NCI-H69 (cell line): ENCODE measurements around the gene RANBP17.
A peak's percentile ranks its signal among the peaks of the same experiment; 100 is the strongest.

Source experiments
- DNase-seq: peaks from one replicate; lab custom pipeline; 2025; lab: John Stamatoyannopoulos, UW

Gene RANBP17

GRCh38 chr5:171092194-171092593 lies 230.4 kb downstream of the RANBP17 start:
- no peak for DNase-seq

DNA sequence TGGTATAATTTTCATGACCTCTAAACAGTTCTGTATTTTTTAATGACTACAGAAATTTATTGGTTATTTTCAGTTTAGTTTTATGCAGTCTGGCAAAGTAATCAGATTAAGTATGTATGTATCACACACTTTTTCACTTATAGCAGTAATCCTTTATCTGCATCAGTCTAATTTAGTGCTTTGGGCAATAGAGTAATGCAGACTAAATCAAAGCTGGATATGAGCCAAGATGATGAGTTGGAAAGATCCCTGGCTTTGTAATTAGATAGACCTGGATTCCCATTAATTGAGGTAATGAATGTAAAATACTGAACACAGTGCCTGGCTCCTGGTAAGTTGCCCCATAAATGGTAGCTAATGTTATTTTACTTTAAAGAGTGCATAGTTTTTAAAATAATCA lies 231.8 kb downstream of the RANBP17 start:
- DNase-seq, result peak; percentile 34

DNA sequence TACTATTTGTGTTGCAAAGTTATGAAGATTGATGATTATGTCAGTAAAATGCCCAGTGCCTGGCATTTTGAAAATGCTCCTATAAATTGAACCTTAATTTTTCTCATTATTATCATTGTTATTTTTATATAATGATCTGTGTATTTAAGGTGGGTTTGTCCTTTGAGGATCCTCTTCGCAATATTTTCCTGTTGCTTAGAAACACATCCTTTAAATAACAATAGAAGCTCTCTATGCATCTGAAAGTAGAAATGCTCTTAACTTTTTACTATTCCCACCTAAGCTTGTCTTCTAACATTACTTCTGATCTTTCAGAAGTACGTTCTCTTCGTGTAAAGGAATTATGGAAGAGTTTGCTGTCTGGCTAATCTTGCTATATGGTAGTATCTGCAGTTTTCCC lies 232.5 kb downstream of the RANBP17 start:
- no peak for DNase-seq

- no peak for DNase-seq
These were observed 241.2 kb downstream of the RANBP17 start for GRCh38 chr5:171102877-171103610.

GRCh38 chr5:171107669-171108068 lies 245.9 kb downstream of the RANBP17 start:
- peak; percentile 60 for DNase-seq

DNA sequence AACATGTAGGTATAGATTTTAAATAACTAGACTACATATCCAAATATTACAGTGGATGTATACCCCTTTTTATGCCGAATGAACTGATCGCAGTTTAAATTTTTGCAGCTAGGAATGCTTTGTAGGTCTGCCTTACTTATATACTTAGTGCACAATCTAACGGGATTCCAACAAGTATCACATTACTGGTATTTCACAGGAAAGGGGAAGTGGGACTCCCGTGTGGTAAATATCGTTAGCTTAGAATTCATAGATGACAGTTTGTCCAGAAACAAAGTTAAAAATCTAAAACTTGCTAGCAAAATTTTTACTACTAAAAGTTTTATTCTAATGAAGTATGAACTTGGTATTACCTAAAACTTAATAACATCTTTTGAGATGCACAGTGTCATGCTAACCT lies 253.7 kb downstream of the RANBP17 start:
- DNase-seq, result no peak

GRCh38 chr5:171116719-171117118 lies 254.9 kb downstream of the RANBP17 start:
- no peak for DNase-seq

GRCh38 chr5:171120986-171121622 lies 259.3 kb downstream of the RANBP17 start:
- no peak for DNase-seq

DNA sequence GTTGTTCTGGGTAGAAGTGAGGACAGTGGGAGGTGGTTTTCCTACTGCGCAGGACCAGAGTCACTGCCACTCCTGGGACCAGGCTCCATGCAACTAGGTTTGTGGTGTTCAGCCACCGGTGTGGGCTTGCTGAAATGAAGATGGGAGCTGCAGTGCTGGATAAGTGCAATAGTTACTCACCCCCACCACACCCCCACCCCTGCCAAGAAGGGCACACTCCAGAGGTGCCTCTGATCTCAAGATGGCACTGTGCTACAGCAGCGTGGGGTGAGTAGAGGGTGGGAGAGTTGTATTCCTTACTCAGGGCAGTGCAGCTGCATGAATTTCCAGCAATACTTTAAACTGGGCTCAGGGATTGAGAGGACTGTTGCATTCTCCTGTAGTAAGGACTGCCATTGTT lies 259.8 kb downstream of the RANBP17 start:
- no peak for DNase-seq

DNA sequence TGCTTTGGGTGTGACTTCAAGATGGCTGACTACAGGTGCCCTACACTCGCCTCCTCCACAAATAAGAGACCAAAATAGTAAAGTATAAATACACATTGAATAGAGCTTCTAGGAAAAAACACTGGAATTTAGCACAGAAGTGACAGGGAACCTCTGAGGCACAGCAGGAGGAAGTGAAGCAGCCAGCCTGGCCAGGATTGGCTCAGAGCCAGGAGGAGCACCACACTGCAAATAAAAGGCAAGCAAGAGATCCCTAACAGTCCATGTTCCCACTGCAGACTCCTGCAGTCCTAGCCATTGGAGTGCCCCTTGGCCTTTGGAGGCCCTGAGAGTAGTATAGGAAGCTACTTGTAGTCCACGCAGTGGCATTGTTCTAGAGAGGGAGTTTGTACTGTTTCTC lies 260.6 kb downstream of the RANBP17 start:
- peak; percentile 80 for DNase-seq

GRCh38 chr5:171123417-171123816 lies 261.6 kb downstream of the RANBP17 start:
- no peak for DNase-seq

DNA sequence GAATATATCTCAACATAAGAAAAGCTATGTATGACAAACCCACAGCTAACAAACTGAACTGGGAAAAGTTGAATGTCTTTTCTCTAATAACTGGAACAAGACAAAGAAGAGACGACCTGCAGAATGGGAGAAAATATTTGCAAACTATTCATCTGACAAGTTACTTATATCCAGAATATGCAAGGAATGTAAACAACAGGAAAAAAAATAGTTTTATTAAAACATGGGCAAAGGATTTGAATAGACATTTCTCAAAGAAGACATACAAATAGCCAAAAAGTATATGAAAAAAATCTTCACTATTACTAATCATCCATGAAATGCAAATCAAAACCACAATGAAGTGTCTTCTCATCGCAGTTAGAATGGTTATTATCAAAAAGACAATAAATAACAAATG lies 265.5 kb downstream of the RANBP17 start:
- DNase-seq, result no peak

DNA sequence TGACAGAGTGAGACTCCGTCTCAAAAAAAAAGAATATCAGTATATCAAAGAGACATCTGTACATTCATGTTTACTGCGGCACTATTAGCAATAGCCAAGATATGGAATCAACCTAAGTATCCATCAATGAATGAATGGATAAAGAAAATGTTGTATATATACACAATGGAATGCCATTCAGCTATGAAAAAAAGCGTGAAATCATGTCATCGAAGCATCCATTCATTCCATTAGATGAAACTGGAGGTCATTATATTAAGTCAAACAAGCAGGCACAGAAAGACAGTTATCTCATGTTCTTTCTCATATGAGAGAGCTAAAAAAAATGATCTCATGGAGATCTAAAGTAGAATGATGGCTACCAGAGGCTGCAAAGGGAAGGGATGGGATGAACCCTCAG lies 266.3 kb downstream of the RANBP17 start:
- DNase-seq, result no peak

DNA sequence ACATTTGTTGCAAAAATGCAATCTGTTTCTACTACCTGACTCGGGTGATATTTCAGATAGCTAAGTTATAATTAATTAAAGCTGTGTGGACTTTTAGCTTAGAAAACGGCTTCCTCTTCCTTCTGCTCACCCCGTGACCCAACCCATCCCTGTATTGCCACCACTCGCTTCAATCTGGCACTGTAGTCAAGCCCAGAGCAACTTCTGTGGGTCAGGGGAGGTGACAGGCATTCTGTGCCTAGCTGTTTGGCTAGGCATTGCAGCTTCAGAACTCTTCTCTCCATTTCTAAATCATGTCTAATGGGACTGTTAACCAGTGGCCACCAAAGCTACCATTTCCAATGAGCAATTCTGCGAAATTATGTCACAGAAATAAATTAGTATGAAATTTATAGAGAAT lies 267.5 kb downstream of the RANBP17 start:
- DNase-seq, result peak; percentile 6

DNA sequence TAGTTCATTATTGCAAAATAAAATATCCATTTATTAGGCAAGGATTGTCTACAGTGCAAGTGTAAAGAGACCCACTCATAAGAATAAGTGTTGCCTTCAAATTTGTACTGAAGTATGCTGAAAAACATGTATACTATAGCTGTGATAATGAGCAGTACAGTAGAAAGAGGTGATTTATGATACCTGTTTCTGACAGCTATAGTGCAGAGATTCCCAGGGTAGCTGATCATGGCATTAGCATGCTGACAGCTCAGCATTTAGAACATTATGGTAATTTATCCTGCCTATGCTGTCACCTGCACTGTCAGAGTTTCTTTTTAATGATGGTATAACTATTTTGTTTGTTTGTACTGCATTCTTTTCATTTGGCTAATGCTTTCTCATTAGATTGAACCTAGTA lies 269.7 kb downstream of the RANBP17 start:
- peak; percentile 91 for DNase-seq

DNA sequence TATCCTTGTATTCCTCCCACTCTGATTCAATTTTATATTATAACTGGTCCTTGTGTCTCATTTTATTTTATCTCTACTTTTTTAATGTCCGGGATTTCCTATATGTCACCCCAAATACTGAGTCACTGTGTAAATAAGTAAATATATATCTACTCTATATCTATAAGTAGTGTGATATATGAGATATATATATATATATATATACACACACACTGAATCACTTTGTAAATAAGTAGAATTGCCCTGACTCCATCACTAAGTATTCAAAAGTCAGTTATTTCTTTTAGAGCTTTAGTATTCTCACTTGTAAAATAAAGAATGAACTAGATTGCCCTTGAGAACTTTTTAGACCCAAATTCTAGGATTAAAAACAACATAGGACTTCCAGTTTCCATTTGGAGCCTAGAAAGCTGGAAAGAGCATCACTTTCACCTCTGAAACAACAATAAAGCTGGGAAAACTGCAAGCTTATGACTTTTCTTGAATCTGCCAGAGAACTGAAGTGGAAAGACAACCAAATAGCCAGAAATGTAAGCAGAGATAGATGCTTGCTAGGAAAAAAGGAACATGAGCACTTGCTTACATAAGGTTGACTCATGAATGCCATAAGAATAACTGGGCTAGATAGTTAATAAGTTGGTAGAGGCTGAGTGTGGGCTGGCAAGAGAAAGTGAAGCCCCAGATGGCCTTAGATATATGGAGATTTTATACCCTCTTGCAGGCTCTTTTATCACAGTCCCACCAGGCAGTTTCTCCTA lies 276.1 kb downstream of the RANBP17 start:
- DNase-seq, result no peak

DNA sequence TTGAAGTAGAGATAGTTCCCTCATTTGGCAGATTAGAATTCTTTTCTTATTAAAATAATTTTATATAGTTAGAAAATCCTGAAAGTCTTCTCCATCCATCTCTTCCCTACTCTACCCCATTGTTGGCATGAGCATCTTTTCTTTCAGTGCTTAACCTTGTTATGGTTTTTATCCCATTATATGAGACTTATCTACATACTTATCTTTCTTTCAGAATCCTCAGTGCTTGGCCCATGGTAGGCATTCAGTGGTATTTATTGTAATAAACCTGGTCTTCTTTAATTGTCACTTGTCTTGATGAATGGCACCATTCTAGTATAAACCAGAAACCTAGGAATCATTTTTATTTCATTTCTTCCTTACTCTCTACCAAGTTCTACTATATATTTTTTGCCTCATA lies 277.4 kb downstream of the RANBP17 start:
- DNase-seq, result no peak

DNA sequence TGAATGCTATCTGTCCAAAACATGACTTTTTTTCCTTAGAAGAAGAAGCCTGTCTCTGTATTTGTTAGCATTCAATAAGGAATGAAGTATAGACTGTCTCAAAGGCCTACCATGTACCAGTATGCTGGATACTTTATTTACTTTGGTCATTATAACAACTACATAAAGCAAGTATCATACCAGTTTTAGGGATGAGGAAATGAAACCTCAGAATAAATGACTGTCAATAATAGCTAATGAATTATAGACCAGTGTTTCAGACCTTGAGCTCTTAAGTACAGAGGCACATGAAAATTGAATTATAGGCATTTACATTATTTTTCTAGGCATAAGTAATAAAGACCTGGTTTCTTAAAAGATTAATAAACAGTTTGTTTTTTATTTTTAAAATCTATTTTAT lies 280.8 kb downstream of the RANBP17 start:
- DNase-seq, result no peak

GRCh38 chr5:171143171-171143570 lies 281.4 kb downstream of the RANBP17 start:
- DNase-seq, result no peak

DNA sequence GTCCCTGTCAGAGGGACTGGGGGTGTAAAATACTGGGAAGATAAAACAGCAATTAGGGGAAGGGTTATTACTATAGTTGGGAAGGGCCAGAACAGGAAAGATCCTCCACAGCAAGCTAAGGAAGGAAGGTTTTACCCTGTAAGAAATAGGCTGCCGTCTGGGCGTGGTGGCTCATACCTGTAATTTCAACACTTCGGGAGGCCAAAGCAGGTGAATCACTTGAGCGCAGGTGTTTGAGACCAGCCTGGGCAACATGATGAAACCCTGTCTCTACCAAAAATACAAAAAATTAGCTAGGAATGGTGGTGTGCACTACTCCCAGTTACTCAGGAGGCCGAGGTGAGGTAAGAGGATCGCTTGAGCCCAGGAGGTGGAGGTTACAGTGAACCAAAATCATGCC lies 282.1 kb downstream of the RANBP17 start:
- no peak for DNase-seq

DNA sequence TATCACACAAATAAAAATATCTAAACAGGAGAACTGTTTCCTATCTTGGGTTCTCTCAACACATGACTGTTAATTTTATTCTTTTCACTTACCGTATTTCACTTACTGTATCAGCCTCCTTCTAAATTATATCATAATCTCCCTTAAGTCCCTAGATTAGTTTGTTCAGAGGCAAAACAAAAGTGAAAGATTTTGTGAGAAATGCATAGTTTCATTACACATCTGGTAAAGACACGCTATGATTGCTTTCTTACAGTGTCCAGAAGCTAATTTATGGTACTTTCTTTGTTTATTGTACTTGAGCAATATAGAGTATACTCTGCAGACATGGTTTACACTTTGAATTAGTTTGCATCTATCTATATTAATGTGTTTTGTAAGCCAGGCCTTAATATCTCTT lies 287.5 kb downstream of the RANBP17 start:
- no peak for DNase-seq

- peak; percentile 89 for DNase-seq
These were observed 288.0 kb downstream of the RANBP17 start for GRCh38 chr5:171149772-171150171.

- DNase-seq, result peak; percentile 62
These were observed 290.6 kb downstream of the RANBP17 start for GRCh38 chr5:171152382-171152781.
